ENCODE data around the gene GRID1.

The GRID1 gene

DNA sequence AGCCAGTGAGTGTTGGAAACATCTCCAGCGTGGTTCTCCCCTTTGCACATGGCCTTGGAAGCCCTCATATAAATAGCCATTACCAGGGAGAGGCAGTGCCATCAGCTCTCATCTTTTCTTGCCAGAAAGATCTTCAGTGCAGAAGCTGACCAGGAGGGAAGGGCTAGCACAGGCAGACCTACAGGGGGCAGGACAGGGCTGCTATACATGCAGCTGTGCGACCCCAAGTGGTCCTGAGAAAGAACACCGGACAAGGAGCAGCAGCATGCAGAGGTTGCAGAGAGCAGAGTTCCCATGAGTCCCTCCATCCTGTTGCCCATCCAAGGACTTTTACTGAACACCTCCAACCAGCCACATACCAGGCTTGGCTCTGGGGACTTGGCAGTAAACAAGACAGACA, 17.1 kb downstream of the GRID1 start:
- no peak overlapping the region for H3K4me3 ChIP-seq (ENCODE audit: control insufficient read depth, low read depth, low read length)
- DNase-seq (ENCODE audit: low read depth): no peak
- TF ChIP-seq, protein P1, sequence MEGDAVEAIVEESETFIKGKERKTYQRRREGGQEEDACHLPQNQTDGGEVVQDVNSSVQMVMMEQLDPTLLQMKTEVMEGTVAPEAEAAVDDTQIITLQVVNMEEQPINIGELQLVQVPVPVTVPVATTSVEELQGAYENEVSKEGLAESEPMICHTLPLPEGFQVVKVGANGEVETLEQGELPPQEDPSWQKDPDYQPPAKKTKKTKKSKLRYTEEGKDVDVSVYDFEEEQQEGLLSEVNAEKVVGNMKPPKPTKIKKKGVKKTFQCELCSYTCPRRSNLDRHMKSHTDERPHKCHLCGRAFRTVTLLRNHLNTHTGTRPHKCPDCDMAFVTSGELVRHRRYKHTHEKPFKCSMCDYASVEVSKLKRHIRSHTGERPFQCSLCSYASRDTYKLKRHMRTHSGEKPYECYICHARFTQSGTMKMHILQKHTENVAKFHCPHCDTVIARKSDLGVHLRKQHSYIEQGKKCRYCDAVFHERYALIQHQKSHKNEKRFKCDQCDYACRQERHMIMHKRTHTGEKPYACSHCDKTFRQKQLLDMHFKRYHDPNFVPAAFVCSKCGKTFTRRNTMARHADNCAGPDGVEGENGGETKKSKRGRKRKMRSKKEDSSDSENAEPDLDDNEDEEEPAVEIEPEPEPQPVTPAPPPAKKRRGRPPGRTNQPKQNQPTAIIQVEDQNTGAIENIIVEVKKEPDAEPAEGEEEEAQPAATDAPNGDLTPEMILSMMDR (conservative IDR thresholded peaks at IDR 0.05; ENCODE audit: control insufficient read depth, insufficient read depth, low read depth, low read length): peak; percentile 22

DNA sequence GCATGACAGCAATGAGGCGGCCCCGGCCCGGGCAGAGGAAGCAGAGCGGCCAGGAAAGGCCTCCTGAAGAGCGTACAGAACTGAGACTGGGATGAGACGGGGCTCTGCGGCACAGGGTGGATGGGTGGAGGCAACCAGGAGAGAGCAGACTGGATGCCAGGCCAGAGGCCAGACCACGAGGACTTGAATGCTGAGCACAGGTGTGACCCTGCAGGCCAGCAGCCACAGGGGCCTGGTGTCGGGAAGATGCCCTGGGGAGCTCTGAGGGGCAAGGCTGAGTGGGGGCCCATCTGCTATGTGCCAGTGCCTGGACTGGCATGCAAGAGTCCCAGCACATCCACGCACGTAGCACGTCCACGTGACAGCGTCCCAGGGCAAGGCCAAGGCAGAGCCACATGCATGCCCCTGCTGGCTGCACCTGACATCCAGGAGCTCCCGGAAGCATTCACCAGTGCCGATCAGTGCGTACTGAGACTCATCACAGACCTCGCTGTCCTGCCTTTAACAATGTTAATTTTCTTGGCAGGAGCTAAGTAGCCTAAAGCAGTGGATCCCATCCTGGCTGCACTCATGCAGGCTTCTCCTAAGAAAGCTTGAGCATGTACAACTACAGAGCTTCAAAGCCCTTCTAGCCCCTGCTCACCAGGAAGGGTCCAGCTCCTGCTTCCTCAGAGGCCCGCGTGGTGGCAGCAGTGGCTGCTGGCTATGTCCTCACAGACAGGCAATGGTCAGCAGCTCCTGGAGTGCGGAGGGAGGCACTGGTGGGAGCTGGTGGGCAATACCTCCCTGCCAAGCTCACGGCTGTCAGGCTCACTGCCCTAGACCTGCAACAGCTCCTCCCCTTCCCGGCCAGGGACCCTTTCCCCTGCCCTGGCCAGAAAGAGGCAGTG, 18.0 kb downstream of the GRID1 start:
- no peak overlapping the region for H3K4me3 ChIP-seq (ENCODE audit: control insufficient read depth, low read depth, low read length)
- TF ChIP-seq, protein P1 (conservative IDR thresholded peaks at IDR 0.05; ENCODE audit: control insufficient read depth, insufficient read depth, low read depth, low read length): no peak
- no peak for DNase-seq (ENCODE audit: low read depth)

DNA sequence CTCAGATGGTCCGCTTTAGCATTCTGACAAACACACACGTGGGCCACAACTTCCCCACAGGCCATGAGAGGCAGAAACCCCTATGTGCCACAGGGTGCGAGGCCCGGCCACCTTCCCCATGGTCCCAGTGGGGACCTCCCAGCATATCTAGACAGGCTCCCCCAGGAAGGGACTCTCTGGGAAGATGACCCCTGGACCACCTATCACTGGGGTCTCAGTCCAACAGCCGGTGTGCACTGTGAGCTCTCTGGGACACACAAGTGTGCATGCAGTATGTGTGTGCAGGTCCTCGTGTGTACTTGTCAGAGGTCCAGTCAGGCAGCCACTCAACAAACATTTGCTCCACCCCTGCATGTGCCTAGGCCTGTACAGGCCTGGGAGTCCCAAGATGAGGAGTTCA, 18.7 kb downstream of the GRID1 start:
- TF ChIP-seq, protein P1 (conservative IDR thresholded peaks at IDR 0.05; ENCODE audit: control insufficient read depth, insufficient read depth, low read depth, low read length): no peak
- H3K4me3 ChIP-seq (ENCODE audit: control insufficient read depth, low read depth, low read length): no peak overlapping the region
- DNase-seq (ENCODE audit: low read depth): no peak

DNA sequence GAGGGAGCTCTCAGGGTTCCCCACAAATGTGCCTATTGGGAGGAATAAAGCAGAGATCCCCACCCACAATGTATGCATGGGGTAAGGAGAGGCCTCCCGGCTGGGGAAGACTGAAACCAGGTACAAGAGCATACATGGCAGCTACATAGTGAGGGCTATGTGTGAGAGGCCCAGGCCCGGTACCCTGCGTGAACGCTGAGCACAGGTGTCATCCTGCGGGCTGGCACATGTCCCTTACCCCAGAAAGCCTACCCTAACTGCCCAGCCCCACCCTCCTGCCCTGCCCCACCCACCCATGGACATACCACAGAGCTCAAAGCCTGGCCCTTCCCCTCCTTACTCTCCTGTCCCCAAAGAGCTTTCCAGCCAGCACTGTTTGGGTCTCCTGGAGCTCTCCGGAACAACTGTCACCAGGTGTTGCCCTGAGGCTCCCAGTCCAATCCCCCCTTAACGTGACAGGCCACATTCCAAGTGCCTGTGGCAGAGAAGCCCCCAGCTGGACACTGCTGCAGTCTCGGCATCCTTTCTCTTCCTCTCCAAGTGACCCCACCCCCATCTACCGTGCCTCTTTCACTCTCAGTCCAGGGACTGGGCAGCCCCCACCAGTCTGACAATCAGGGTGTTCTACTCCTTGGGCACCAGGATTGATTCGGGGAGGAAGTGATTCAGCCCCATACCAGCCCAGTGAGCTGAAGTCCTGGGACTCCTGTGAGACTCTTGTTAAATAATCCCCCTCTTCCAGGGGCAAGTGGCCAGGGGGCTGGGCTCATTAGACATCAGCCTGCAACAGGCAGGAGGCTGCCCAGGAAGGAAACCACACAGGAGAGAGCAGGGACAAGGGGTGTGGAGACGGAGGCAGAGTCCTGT, 19.6 kb downstream of the GRID1 start:
- no peak overlapping the region for H3K4me3 ChIP-seq (ENCODE audit: control insufficient read depth, low read depth, low read length)
- no peak for DNase-seq (ENCODE audit: low read depth)
- TF ChIP-seq, protein P1 (conservative IDR thresholded peaks at IDR 0.05; ENCODE audit: control insufficient read depth, insufficient read depth, low read depth, low read length): no peak

DNA sequence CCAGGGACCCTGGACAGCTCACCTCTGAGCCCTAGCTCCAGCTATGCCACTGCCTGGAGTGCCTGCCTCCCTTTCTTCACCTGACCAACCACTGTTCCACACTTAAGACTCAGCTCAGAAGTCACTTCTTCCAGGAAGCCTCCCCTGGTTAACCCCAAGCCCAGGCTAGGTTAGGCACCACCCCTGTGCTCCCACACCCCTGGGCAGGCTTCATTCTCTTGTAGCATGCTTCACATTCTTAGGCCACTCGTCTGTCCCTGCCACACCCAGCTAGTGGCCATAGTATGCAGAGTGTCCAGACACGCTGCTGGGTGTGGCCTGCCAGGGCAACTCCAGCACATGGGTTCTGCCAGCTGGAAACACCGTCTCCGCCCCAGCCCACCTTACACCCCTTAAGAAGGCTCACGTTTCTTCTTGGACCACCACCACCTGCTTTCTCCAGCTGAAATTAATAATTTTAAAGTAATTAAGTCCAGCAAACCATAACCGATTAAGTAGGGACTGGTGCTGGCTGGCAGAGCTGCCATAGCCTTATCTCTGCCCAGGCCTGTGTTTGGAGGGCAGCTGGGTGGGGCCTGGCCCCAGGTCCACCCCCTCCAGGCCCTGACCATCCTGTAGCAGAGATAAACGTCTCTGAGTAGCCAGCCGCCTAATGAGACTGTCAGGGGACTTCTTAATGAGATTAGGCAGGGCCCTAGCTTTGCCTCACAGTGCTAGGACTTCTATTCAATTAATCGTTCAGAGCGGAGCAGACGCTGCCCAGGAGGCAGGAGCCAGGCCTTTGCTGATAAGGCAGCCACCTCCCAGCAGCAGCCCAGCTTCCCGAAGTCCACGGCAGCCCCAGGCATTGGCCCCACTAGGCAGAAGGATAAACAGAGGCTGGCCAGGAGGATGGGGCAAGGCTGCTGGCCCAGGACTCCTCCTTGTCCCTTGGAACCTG, 20.5 kb downstream of the GRID1 start:
- TF ChIP-seq, protein P1 (conservative IDR thresholded peaks at IDR 0.05; ENCODE audit: control insufficient read depth, insufficient read depth, low read depth, low read length): no peak
- no peak overlapping the region for H3K4me3 ChIP-seq (ENCODE audit: control insufficient read depth, low read depth, low read length)
- DNase-seq (ENCODE audit: low read depth): no peak

DNA sequence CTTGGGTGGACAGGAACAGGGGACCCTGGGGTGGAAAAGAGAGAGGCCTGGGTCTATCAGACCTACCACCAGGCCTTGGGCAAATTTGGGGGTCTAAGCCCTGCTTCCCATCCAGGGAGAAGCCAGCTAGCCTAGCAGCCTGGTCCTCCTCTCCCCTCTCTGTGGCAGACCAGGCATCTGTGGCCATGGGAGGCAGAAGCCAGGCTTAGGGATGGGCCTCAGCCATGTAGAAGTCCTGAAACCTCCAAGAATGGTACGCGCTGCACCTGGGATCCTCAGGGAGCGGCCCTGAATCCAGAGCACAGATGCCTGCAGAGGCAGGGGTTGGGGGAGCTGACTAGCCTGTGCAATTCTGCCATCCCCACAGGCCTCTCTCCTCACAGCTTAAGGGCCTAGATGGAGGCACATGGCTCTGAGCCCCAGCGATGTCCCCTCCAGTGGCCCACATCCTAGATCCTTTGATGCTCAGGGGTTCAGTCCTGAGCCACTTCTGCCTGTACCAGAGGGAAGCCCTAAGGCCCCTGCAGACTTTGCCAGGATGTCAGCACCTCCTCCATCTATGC, 21.2 kb downstream of the GRID1 start:
- no peak overlapping the region for H3K4me3 ChIP-seq (ENCODE audit: control insufficient read depth, low read depth, low read length)
- TF ChIP-seq, protein P1 (conservative IDR thresholded peaks at IDR 0.05; ENCODE audit: control insufficient read depth, insufficient read depth, low read depth, low read length): no peak
- DNase-seq (ENCODE audit: low read depth): no peak

All from fibroblast of mammary gland (primary cell).